H7 (cell line): Measurements from ENCODE around the gene CCDC88C. TPM values are rescaled to one million over a fixed set of nuclear protein-coding genes. Genes with fewer than 3 reads are reported as not detected.

Experiments
- DNase-seq: peaks from one replicate; pipeline ENCODE4 v3.0.0; 2012
- H3K27me3 ChIP-seq: 2 replicates; pipeline ENCODE4 v1.6.0; 2011; ENCODE audit warnings: mild to moderate bottlenecking, low read length; ENCODE audit not compliant: control insufficient read depth, insufficient read depth
- H3K36me3 ChIP-seq: replicated peaks from 2 replicates; pipeline ENCODE4 v1.5.1; 2011; ENCODE audit warnings: low read length; ENCODE audit not compliant: control insufficient read depth, insufficient read depth
- H3K4me3 ChIP-seq: 2 replicates; pipeline ENCODE4 v1.5.1; 2011; ENCODE audit warnings: low read depth, mild to moderate bottlenecking, control low read depth, low read length, moderate library complexity; ENCODE audit not compliant: insufficient read depth
- total RNA-seq: library from RNA; depleted of rRNA; stranded (reverse); fragments of >200 nt; shearing (Covaris generic); gene quantifications from 2 replicates; pipeline ENCODE4 v1.2.3, GENCODE V29; 2014

Gene CCDC88C
- total RNA-seq, 1 experiment from 2014 or later, result 25.2 TPM

DNA sequence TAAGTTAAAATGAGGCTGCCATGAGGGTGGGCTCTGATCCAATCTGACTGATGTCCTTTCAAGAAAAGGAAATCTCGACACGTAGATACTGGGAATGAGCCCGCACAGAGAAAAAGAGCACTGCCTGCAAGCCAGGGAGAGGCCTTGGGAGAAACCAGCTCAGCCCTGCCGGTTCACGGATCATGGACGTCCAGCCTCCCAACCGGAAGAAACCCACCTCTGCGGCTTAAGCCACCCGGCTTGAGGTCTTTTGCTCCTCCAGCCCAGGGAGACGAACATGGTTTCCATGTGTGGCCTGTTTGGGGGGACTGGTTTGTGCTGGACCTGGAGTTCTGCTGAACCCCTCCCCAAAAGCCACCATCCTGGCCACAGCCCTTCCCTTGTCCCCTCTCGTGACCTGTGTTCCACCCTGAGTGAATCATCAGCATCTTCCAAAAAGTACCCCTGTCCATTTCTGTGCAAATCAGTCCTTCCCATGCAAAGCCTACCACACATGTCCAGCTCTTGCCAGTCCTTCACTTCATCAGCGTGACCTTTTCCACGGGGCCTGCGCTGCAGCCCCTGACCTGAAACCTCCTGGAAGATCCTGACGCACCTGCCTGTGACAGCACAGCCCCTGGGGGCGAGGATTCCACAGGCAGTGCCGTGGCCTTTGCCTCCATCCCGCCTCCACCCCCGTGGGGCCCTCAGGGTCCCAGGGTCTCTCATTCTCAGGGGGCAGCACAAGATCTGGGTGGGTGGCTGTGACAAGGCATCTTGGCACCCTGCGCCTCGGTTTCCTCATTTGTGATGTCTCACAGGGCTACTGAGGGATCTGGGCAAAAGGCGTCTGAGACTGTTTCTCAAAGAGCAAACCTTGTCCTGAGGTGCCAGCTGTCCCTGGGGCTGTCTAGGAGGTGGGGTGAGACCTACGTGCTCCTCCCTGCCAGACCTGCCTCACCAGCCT, 121.5 kb downstream of the CCDC88C start:
- no peak for DNase-seq
- H3K27me3 ChIP-seq, result no peaks in the 10 kb centered on the region
- H3K36me3 ChIP-seq, result peaks cover 20% of the 10 kb centered on the region
- no peak overlapping the region for H3K4me3 ChIP-seq

GRCh38 chr14:91295276-91295845, 122.3 kb downstream of the CCDC88C start:
- DNase-seq, result no peak
- Histone ChIP-seq H3K36me3 (peaks cover 18% of the 10 kb centered on the region), H3K4me3 (no peak overlapping the region), H3K27me3 (no peaks in the 10 kb centered on the region)

GRCh38 chr14:91294153-91294552, 123.5 kb downstream of the CCDC88C start:
- peaks cover 22% of the 10 kb centered on the region for H3K36me3 ChIP-seq
- no peak for DNase-seq

GRCh38 chr14:91293281-91293680, 124.3 kb downstream of the CCDC88C start:
- H3K27me3 ChIP-seq, result no peaks in the 10 kb centered on the region
- DNase-seq, result peak; percentile 65
- peaks cover 21% of the 10 kb centered on the region for H3K36me3 ChIP-seq
- no peak overlapping the region for H3K4me3 ChIP-seq

More at GRCh38 chr14:91294153-91294552, 123.5 kb downstream of the CCDC88C start:
- H3K27me3 ChIP-seq, result no peaks in the 10 kb centered on the region
- no peak overlapping the region for H3K4me3 ChIP-seq

GRCh38 chr14:91292491-91292890, 125.1 kb downstream of the CCDC88C start:
- H3K4me3 ChIP-seq, result no peak overlapping the region
- DNase-seq, result no peak
- no peaks in the 10 kb centered on the region for H3K27me3 ChIP-seq
- H3K36me3 ChIP-seq, result peaks cover 20% of the 10 kb centered on the region

DNA sequence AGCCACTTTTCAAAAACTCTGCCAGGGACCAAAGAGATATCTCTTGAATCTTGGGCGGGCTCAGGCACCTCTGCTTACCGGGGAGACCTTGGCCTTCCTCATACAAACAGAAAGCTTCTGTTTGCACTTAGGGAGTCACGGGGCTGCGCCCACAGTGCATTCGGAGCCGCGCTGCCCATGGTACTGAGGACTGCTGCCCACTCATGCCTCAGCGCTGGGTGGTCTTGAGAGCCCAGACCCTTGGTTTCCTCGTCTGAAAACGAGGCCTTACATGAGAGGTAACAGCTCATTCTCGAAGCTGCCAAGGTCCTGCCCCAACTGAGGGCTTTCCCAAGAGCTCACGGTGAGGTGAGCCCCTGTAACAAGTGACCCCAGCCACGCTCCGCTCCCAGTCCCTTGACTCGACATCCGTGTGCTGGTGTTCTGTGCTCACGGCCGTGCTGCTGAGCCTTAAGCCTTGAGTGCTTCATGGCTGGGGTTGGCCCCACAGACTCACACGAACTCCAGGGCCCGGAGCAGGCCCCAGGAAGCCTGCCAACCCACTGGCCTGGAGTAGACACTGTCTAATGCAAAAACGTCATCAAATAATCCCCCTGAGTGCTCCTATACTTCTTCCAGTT, 125.7 kb downstream of the CCDC88C start:
- DNase-seq, result no peak
- H3K4me3 ChIP-seq, result no peak overlapping the region
- peaks cover 16% of the 10 kb centered on the region for H3K36me3 ChIP-seq

GRCh38 chr14:91290986-91291385, 126.6 kb downstream of the CCDC88C start:
- Histone ChIP-seq H3K4me3 (no peak overlapping the region), H3K27me3 (no peaks in the 10 kb centered on the region), H3K36me3 (peaks cover 14% of the 10 kb centered on the region)
- DNase-seq, result no peak

More for the DNA sequence above, 125.7 kb downstream of the CCDC88C start:
- H3K27me3 ChIP-seq, result no peaks in the 10 kb centered on the region

GRCh38 chr14:91289464-91289863, 128.2 kb downstream of the CCDC88C start:
- H3K4me3 ChIP-seq, result no peak overlapping the region
- DNase-seq, result no peak
- peaks cover 16% of the 10 kb centered on the region for H3K36me3 ChIP-seq
- no peaks in the 10 kb centered on the region for H3K27me3 ChIP-seq

DNA sequence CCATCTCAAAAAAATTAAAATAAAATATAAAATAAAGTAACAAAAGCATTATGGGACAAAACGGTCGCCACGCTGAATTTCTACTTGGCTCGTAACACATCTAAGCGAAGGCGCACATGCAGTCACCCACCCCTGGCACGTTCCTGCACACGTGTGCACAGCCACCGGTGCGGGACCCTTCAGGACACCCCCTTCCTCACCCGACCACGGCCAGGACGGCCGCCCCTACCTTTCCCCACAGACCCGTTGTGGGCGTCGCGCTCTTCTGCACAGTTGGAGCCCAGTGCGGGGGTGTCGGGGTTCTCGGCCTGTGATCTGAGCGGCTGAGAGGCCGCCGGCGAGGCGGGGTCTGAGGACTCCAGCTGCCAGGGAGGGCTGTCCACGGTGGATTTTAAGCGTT, 128.7 kb downstream of the CCDC88C start:
- peaks cover 18% of the 10 kb centered on the region for H3K36me3 ChIP-seq

DNA sequence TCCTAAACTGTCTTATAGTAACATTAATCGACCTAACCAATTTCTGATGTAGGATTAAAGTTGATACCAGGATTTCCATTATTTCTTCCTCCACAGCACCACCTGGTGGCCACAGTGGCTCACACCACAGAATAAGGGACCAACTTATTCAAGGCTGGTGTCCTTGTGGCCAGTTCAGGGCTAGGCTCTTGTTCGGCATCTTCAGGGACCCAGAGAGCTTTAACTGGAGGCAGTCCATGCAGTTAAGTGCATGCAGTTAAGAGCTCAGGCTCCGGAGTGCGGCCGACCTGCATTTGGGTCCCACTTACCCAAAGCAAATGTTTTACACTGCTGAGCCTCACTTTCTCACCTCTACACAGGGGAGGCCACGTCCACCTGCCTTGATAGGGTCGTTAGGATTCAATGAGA, 131.1 kb downstream of the CCDC88C start:
- H3K36me3 ChIP-seq, result peaks cover 14% of the 10 kb centered on the region
- no peaks in the 10 kb centered on the region for H3K27me3 ChIP-seq
- no peak overlapping the region for H3K4me3 ChIP-seq
- peak; percentile 94 for DNase-seq

More for the DNA sequence above, 128.7 kb downstream of the CCDC88C start:
- peak; percentile 41 for DNase-seq
- Histone ChIP-seq H3K4me3 (no peak overlapping the region), H3K27me3 (no peaks in the 10 kb centered on the region)

DNA sequence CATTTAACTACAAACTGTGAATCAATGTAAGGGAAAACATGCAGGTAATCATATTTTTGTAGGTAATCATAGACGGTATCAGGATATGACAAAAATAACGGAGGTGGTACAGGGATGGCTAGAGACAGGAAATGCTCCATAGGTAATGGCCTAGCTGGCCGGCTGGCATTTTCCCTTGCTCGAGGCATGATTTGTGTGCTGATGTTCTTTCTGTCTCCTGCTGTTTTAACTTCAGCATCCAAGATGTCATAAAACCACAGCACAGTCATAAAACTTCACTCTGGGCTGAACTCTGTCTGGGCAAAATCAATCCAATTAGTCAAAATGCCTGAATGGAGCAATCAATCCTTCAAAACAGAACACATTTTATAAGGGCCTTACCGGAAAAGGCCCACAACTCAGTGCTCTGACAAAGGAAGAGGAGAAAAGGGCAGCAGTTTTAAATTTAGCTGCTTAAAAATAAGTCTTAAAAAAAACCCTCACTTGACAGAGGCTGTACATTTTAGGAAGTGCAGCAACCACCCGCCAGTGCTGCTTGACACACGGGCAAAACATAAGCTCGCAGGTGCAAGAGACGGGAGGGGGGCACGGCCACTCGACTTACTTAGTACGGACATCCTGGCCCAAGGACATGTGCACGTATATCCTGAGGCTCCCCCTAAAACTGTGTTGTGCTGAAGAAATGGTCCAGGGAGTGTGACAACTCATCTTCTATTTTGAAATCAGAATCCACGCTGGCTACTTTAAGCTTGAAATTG, 132.7 kb downstream of the CCDC88C start:
- H3K4me3 ChIP-seq, result no peak overlapping the region
- H3K36me3 ChIP-seq, result peaks cover 13% of the 10 kb centered on the region
- no peaks in the 10 kb centered on the region for H3K27me3 ChIP-seq
- DNase-seq, result no peak

DNA sequence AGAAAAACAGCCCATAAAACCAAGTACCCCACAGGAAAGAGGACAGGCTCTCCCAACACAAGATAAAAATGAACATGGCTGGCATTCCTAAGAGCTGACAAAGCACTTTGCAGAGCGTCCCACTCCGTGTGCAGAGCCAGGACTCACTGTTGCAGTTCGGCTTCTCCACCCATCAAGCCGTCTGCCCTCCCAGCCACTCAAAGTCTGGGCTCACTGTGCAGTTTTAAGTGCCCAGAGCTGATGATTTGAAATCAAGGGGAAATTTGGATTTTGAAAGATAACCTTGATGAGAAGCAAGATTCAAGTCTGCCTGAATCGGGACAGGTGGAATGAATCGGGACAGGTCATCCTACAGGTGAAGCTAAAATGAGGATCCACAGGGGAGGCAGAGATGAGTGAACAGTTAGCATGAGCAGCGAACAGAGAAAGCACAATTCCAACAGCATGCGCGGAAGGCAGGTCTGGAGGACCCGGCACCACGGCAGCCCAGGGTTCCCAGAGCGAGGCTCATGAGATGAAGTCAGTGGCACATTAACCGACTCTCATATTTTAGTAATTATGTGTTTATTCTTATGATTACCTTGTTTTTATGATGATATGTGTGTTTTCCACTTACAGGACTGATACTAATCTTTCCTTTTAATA, 133.4 kb downstream of the CCDC88C start:
- peaks cover 9% of the 10 kb centered on the region for H3K36me3 ChIP-seq
- H3K4me3 ChIP-seq, result no peak overlapping the region
- H3K27me3 ChIP-seq, result no peaks in the 10 kb centered on the region
- no peak for DNase-seq

DNA sequence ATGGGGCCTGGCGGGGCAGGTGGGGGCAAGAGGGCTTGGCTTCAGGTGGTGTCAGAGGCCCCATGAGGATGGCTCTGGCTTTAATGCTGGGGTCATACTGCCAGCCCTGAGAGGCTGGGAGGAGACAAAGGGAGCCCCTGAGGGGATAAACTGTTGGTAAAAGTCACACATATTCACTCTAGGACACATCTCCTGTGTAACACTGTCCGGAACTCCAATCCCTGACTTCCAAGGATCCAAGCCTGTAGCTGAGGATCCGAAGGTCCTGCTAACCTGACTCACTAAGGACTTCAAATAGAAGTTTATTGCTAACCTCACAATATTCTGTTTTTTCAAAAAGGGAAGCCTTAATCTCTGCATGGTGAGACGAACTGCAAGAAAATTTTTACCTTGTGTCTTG, 134.0 kb downstream of the CCDC88C start:
- no peak for DNase-seq
- H3K36me3 ChIP-seq, result peaks cover 10% of the 10 kb centered on the region
- no peak overlapping the region for H3K4me3 ChIP-seq
- no peaks in the 10 kb centered on the region for H3K27me3 ChIP-seq
